ENCODE data around the gene FAM219B.
A peak's percentile ranks its signal among the peaks of the same experiment; 100 is the strongest.
"Not testable (repeated sequence)": the region's sequence is repeated elsewhere in the genome, so short reads cannot be mapped to it uniquely, and the experiment has no call there.

FAM219B gene

DNA sequence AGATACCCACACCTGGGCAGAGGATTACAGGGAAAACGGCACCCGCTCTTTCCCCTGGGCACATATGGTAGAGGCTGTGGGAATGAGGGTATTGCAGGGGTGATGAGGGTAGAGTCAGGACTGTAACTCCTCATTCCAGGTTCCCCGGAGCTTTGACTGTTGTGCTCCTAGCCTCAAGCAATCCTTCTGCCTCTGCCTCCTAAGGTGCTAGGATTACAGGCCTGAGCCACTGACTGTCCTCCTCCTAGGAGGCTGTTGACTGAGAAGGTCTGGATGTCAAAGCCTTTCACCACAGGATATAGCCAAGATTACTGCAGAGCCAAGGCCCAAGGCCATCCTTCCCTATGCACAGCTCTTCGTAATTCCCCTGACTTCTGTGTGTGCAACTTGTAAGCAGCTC is 17.9 kb downstream of the FAM219B start:
- TF ChIP-seq, protein P1, sequence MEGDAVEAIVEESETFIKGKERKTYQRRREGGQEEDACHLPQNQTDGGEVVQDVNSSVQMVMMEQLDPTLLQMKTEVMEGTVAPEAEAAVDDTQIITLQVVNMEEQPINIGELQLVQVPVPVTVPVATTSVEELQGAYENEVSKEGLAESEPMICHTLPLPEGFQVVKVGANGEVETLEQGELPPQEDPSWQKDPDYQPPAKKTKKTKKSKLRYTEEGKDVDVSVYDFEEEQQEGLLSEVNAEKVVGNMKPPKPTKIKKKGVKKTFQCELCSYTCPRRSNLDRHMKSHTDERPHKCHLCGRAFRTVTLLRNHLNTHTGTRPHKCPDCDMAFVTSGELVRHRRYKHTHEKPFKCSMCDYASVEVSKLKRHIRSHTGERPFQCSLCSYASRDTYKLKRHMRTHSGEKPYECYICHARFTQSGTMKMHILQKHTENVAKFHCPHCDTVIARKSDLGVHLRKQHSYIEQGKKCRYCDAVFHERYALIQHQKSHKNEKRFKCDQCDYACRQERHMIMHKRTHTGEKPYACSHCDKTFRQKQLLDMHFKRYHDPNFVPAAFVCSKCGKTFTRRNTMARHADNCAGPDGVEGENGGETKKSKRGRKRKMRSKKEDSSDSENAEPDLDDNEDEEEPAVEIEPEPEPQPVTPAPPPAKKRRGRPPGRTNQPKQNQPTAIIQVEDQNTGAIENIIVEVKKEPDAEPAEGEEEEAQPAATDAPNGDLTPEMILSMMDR (conservative IDR thresholded peaks at IDR 0.05; ENCODE audit: low read length) = no peak
- no peak overlapping the region for H3K4me3 ChIP-seq (ENCODE audit: low read length)
- DNase-seq (ENCODE audit: low read depth) = no peak

DNA sequence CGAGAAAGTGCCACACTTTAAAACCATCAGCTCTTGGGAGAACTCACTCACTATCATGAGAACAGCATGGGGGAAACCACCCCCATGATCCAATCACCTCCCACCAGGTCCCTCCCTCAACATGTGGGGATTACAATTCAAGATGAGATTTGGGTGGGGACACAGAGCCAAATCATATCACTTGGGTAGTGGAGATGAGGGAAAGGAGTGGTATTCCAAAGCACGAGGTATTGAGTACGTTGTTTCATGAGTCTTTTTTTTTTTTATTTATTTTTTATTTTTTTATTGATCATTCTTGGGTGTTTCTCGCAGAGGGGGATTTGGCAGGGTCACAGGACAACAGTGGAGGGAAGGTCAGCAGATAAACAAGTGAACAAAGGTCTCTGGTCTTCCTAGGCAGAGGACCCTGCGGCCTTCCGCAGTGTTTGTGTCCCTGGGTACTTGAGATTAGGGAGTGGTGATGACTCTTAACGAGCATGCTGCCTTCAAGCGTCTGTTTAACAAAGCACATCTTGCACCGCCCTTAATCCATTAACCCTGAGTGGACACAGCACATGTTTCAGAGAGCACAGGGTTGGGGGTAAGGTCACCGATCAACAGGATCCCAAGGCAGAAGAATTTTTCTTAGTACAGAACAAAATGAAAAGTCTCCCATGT is 19.0 kb downstream of the FAM219B start:
- DNase-seq (ENCODE audit: low read depth); H3K4me3 ChIP-seq (ENCODE audit: low read length): not testable (repeated sequence)

- TF ChIP-seq, protein P1 (conservative IDR thresholded peaks at IDR 0.05; ENCODE audit: low read length) = no peak
- no peak overlapping the region for H3K4me3 ChIP-seq (ENCODE audit: low read length)
- no peak for DNase-seq (ENCODE audit: low read depth)
These were observed 21.2 kb downstream of the FAM219B start for GRCh38 chr15:74885461-74885860.

DNA sequence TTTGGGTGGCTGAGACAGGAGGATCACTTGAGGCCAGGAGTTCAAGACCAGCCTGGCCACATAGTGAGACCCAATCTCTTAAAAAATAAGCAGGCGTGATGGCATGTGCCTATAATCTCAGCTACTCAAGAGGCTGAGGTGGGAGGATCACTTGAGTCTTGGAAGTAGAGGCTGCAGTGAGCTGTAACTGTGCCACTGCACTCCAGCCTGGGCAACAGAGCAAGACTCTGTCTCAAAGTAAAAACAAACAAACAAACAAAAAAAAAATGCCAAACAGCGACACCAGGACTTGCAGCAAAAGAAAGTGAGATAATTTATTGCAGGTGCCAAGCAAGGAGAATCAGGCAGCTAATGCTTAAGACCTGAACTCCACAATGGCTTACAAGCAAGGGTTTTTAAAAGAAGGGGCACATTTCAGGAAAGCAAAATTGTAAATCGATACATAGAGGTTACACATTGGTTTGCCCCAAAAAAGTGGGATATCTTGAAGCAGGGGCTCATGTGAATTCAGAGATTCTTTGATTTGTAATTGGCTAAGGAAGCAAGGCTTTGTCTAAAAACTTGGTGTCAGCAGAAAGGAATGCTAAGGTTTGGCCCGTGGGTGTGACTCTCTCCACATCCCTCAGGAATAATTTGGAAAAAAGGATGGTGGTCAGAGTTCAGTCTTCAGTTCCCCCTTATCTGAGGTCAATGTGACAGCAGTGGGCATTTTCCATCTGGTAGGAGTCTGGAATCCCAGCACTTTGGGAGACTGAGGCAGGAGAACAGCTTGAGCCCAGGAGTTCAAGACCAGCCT is 22.0 kb downstream of the FAM219B start:
- DNase-seq (ENCODE audit: low read depth) = no peak
- TF ChIP-seq, protein P1 (conservative IDR thresholded peaks at IDR 0.05; ENCODE audit: low read length) = no peak
- H3K4me3 ChIP-seq (ENCODE audit: low read length) = no peak overlapping the region

DNA sequence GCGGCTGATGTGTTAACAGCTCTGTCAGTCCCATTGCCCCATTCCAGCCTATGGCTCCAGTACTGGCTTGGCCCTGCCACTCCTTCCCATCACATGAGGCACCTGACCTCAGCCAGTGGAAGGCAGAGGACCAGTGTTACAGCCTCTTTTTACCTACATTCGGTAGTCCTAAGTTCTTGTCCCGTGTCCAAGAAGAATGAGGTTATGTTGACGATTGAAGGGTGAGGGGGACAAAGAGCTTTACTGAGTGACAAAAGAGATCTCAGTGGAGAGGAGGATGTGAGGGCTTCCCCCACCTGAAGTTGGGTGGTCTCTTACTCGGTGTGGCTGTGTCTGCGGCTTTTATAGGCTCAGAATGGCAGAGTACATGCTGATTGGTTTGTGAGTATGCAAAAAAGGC is 24.1 kb downstream of the FAM219B start:
- no peak for DNase-seq (ENCODE audit: low read depth)

DNA sequence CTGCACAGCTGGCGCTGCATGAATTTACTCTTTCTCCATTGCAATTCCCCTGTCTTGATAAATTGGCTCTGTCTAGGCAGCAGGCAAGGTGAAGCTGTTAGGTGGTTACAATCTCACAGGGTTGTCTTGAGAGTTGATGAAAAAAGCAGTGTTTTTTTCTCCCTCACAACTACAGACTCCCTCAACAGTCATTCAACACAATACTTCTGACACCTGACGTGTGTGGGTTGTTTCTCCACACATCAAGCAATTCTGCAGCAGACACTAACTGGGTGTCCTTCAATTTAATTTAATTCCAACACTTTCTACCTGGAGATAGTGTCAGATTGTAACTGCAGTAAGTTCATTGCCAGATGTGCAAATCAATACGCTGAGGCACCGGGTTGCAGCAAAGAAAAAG is 28.4 kb downstream of the FAM219B start:
- H3K4me3 ChIP-seq (ENCODE audit: low read length) = no peak overlapping the region
- TF ChIP-seq, protein P1 (conservative IDR thresholded peaks at IDR 0.05; ENCODE audit: low read length) = no peak
- no peak for DNase-seq (ENCODE audit: low read depth)

More for the DNA sequence above, 24.1 kb downstream of the FAM219B start:
- H3K4me3 ChIP-seq (ENCODE audit: low read length) = no peak overlapping the region
- TF ChIP-seq, protein P1 (conservative IDR thresholded peaks at IDR 0.05; ENCODE audit: low read length) = no peak

- TF ChIP-seq, protein P1 (conservative IDR thresholded peaks at IDR 0.05; ENCODE audit: low read length) = no peak
- DNase-seq (ENCODE audit: low read depth) = peak; percentile 16
- peak overlapping the region; percentile 94 for H3K4me3 ChIP-seq (ENCODE audit: low read length)
These were observed 32.8 kb downstream of the FAM219B start for GRCh38 chr15:74873756-74874424.
